Heart right ventricle (tissue), 16 donors: ENCODE data around the gene GAL3ST1. TPM values are rescaled to one million over a fixed set of nuclear protein-coding genes. Genes with fewer than 3 reads are reported as not detected.
"Not testable (repeated sequence)": the region's sequence is repeated elsewhere in the genome, so short reads cannot be mapped to it uniquely, and the experiment has no call there.

Experiments used
- ATAC-seq, 8 donors: fragments of 200-7000 bp; cut with Tn5 transposase; one replicate each; pipeline ENCODE4 v1.9.1; 2020; ENCODE audit warnings: mild to moderate bottlenecking in 8 of 8, moderate library complexity in 8 of 8, moderate number of reproducible peaks in 1 of 8
- DNase-seq, 2 donors: peaks; one replicate each; pipeline ENCODE4 v3.0.0-alpha.2; 2020
- H3K27ac ChIP-seq, 10 donors: fragments of 200-600 bp; sonication (generic) in 2 of 10; one replicate each; pipeline versions ENCODE4 v1.5.0 to v1.8.0; 2020 to 2022; ENCODE audit warnings: mild to moderate bottlenecking in 3 of 10
- H3K27me3 ChIP-seq, 7 donors: fragments of 200-600 bp; one replicate each; pipeline ENCODE4 v1.8.0; 2021 to 2022; ENCODE audit warnings: mild to moderate bottlenecking in 2 of 7
- H3K36me3 ChIP-seq, 9 donors: fragments of 200-600 bp; sonication (generic) in 1 of 9; one replicate each; pipeline versions ENCODE4 v1.5.0 to v1.8.0; 2020 to 2022; ENCODE audit warnings: mild to moderate bottlenecking in 2 of 9
- H3K4me1 ChIP-seq, 9 donors: fragments of 200-600 bp; sonication (generic) in 1 of 9; one replicate each; pipeline versions ENCODE4 v1.5.0 to v1.8.0; 2020 to 2022; ENCODE audit warnings: mild to moderate bottlenecking in 4 of 9
- H3K4me3 ChIP-seq, 10 donors: fragments of 200-600 bp; sonication (generic) in 2 of 10; one replicate each; pipeline versions ENCODE4 v1.5.0 to v1.8.0; 2020 to 2022; ENCODE audit warnings: mild to moderate bottlenecking in 7 of 10, moderate library complexity in 2 of 10
- H3K9me3 ChIP-seq, 11 donors: fragments of 200-600 bp in 10 of 11; sonication (generic) in 2 of 11; one replicate each; pipeline versions ENCODE4 v1.5.0 to v1.8.0; 2013 to 2022; ENCODE audit warnings: mild to moderate bottlenecking in 2 of 11, control low read depth in 1 of 11, moderate library complexity in 1 of 11
- CTCF ChIP-seq, 9 donors: fragments of 200-600 bp; sonication (generic) in 2 of 9; IDR thresholded peaks; one replicate each; pipeline versions ENCODE4 v1.5.0 to v1.8.0; 2021 to 2022; ENCODE audit warnings: antibody characterized with exemption in 9 of 9, mild to moderate bottlenecking in 5 of 9, moderate library complexity in 1 of 9
- WGBS, 2 donors: extraction: QIAGEN DNeasy Blood & Tissue Kit; methylation state at CpG; one replicate each; pipeline ENCODE4 v1.1.7; 2013; ENCODE audit warnings: inconsistent platforms in 1 of 2; 5-methylcytosine and 5-hydroxymethylcytosine counted together
- intact Hi-C, 10 donors: fragments of 100-400 bp; cut with DNase I; formaldehyde crosslinking; loops; one replicate each; pipeline versions ENCODE4 v1.11.1 to v1.14.2; 2022
- polyA plus RNA-seq, 2 donors: library from polyadenylated mRNA; stranded (reverse); fragments of 200-250 nt; gene quantifications; one replicate each; pipeline ENCODE4 v1.2.3, GENCODE V29; 2013
- total RNA-seq, 10 donors: library from RNA; stranded (reverse); fragmentation: NEBNext Ultra II Directional in 3 of 10; extraction: Animal tissue kit (Norgen Biotek cat#: 25700) in 3 of 10; gene quantifications; one replicate each; pipeline versions ENCODE4 v1.2.1 to v1.2.4, GENCODE V29; 2021 to 2023
- donor health status: Arrhythmogenic right ventricular cardiomyopathy.
- donor health status: ischemic (EF 13 %, LVEDD 7.1; RV severe dilation, severe dysfunction).
- donor health status: healthy with polysubstance abuse.
- donor health status: DM: no; HTN: yes; CAD: no.
- donor health status: DM: no; HTN: no; CAD: no.
- donor health status: ischemic (EF 25% LVEDD 6.9; RV normal size, moderate dysfunction).
- donor health status: ischemic (EF 25% LVEDD 5.7; RV mildly dilated, moderate dysfunction).
- donor health status: healthy.
- donor health status: DM: yes; HTN: yes; CAD: no.
- donor health status: Ischemic cardiomyopathy.
- donor health status: ischemic (EF 35%, LVEDD 5.7; RV mildly dilated, moderate dysfunction).
- donor health status: nonischemic (EF 11% LVEDD 7.7; RV severe dilation, severe dysfunction).
- donor health status: DM: yes; HTN: yes; CAD: no.
- donor health status: PGD.
- donor health status: ischemic (EF 29% LVEDD 5.4; RV normal size, mild dysfunction).
- donor health status: nonischemic (EF 23%, LVEDD 6.1; RV moderate dilation, normal function).

Gene GAL3ST1
- total and polyA plus RNA-seq, 12 donors, result 0.22 to 0.49 (median 0.28) TPM; not detected in 8

GRCh38 chr22:30542811-30543188, 31.7 kb downstream of the GAL3ST1 start:
- Histone ChIP-seq H3K27me3 (peaks cover 0 to 62% (median 43%) of the 10 kb centered on the region in 7 donors), H3K9me3 (no peaks in the 10 kb centered on the region), H3K4me1 (peaks cover 0 to 12% (median 9%) of the 10 kb centered on the region in 9 donors), H3K4me3 (peak overlapping the region in 5 of 10 donors; percentile 44 to 51 (median 44)), H3K36me3 (no peaks in the 10 kb centered on the region), H3K27ac (no peak overlapping the region)
- WGBS, 2 donors, result 79 to 83% methylated on average over 12 of the region's 12 CpGs
- DNase-seq, result no peak
- intact Hi-C loops, result no loop called here
- ATAC-seq, result no peak
- no peak for TF ChIP-seq CTCF (IDR thresholded peaks at IDR 0.05)

GRCh38 chr22:30541961-30542810, 32.3 kb downstream of the GAL3ST1 start:
- Histone ChIP-seq H3K4me1 (peaks cover 0 to 12% (median 9%) of the 10 kb centered on the region in 9 donors), H3K36me3 (no peaks in the 10 kb centered on the region), H3K27ac (no peak overlapping the region), H3K4me3 (peak overlapping the region in 9 of 10 donors; percentile 21 to 51 (median 44)), H3K27me3 (peaks cover 0 to 62% (median 43%) of the 10 kb centered on the region in 7 donors), H3K9me3 (no peaks in the 10 kb centered on the region)
- intact Hi-C loops, result no loop called here
- TF ChIP-seq CTCF (IDR thresholded peaks at IDR 0.05), result no peak
- ATAC-seq (peak in 5 of 8 donors; percentile 14 to 54 (median 29)), DNase-seq (no peak)
- WGBS, 2 donors, result 4% methylated on average over 60 to 64 of the region's 64 CpGs

GRCh38 chr22:30541511-30541910, 33.0 kb downstream of the GAL3ST1 start:
- peaks cover 0 to 12% (median 9%) of the 10 kb centered on the region in 9 donors for H3K4me1 ChIP-seq
- H3K27ac ChIP-seq, H3K9me3 ChIP-seq, H3K36me3 ChIP-seq, DNase-seq, ATAC-seq, intact Hi-C loops, H3K4me3 ChIP-seq: not testable (repeated sequence)
- 92 to 93% methylated on average over 3 of the region's 3 CpGs for WGBS, 2 donors
- H3K27me3 ChIP-seq, result peaks cover 0 to 57% (median 43%) of the 10 kb centered on the region in 7 donors

- Histone ChIP-seq H3K27ac (no peak overlapping the region), H3K9me3 (no peaks in the 10 kb centered on the region), H3K27me3 (peaks cover 0 to 47% (median 39%) of the 10 kb centered on the region in 7 donors), H3K4me3 (no peak overlapping the region), H3K36me3 (no peaks in the 10 kb centered on the region), H3K4me1 (peaks cover 0 to 12% (median 9%) of the 10 kb centered on the region in 9 donors)
- WGBS, 2 donors, result 89 to 94% methylated on average over 1 of the region's 1 CpG
- no peak for TF ChIP-seq CTCF (IDR thresholded peaks at IDR 0.05)
- ATAC-seq, result no peak
- DNase-seq, result no peak
- intact Hi-C loops, result no loop called here
These were observed 35.1 kb downstream of the GAL3ST1 start for GRCh38 chr22:30539368-30539767.

- Histone ChIP-seq H3K36me3 (no peaks in the 10 kb centered on the region), H3K27me3 (peaks cover 0 to 36% (median 29%) of the 10 kb centered on the region in 7 donors), H3K27ac (no peak overlapping the region), H3K4me1 (peaks cover 0 to 12% (median 9%) of the 10 kb centered on the region in 9 donors), H3K9me3 (no peaks in the 10 kb centered on the region), H3K4me3 (no peak overlapping the region)
- no peak for DNase-seq
- 79 to 80% methylated on average over 6 of the region's 6 CpGs for WGBS, 2 donors
- no peak for ATAC-seq
- intact Hi-C loops, result no loop called here
- TF ChIP-seq CTCF (IDR thresholded peaks at IDR 0.05), result no peak
These were observed 36.2 kb downstream of the GAL3ST1 start for GRCh38 chr22:30538280-30538679.
